NCI-H128 (cell line): ENCODE measurements around the gene AADAC.
"Not testable (repeated sequence)": the region's sequence is repeated elsewhere in the genome, so short reads cannot be mapped to it uniquely, and the experiment has no call there.

Experiments
- DNase-seq: peaks from one replicate; lab custom pipeline; 2025; ENCODE audit not compliant: unreplicated experiment; lab: John Stamatoyannopoulos, UW

The AADAC gene

DNA sequence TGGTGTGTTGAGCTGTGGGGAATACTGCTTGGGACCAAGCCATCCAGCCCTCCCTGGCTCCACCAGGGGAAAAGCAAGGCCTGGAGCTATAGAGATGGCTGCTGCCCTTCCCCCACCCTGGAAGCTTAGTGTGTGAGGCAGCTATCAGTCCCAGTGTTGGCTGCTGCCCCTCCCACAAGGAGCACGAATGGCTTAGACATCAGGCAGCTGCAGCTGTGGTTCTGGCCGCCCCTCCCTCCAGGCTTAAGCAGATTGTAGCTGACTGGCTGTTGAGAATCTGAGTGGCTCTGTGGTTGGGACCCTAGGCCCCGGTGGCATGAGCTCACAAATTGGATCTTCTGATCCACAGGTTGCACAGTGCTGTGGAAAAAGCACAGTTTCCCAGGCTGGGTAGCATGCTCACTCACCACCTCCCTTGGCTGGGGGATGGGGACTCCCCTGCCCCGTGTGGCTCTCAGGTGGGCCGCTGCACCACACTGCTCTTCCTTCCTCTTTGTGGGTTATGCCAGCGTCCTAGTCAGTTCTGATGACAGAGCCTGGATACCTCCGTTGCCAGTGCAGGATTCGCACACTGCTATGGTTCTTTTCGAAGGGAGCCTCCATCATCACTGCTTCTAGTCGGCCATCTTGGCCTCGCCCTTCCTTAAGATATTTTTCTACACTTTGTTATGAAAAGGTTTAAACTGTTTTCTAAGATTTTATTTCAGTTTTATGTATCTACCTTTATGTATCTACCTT lies 38.3 kb downstream of the AADAC start:
- no peak for DNase-seq

GRCh38 chr3:151856118-151856517 lies 42.2 kb downstream of the AADAC start:
- DNase-seq, result no peak

DNA sequence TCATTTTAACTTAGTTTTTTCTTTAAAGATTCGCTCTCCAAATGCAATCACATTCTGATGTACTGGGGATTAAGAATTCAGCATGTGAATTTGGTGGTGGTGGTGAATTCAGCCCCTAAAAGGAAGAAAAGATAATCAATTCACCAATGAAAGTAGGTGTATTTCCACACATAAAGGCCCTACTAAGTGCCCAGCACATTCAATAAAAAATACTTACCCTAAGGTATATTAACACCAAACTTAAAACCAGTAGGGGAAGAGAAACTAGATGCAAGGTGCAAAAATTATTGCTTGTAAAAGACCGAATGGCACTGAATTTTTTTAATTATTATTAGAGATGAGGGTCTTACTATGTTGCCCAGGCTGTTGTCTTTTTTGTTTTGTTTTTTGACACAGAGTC lies 42.7 kb downstream of the AADAC start:
- DNase-seq, result no peak

DNA sequence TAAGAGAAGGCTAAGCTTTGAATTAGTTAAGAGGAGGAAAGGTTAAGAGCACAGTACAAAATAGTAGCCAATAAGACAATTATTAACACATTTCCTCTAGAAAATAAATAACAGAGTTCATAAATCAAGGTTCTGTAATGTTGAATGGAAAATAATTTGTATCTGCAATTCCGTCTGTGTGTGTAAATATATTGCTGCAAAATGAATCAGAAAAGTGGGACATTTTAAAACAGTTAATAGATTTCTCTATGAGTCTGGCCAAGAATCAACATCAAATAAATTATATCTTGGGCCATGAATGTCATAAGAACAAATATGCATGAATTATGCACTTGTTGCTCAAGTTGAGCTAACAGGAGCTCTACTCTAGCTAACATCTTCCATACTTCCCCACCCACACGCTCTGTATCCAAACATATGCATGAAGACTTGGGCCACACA lies 45.3 kb downstream of the AADAC start:
- no peak for DNase-seq

GRCh38 chr3:151859905-151860304 lies 46.0 kb downstream of the AADAC start:
- DNase-seq, result no peak

- DNase-seq, result no peak
These were observed 49.7 kb downstream of the AADAC start for GRCh38 chr3:151863611-151864010.

GRCh38 chr3:151864423-151865101 lies 50.6 kb downstream of the AADAC start:
- no peak for DNase-seq

DNA sequence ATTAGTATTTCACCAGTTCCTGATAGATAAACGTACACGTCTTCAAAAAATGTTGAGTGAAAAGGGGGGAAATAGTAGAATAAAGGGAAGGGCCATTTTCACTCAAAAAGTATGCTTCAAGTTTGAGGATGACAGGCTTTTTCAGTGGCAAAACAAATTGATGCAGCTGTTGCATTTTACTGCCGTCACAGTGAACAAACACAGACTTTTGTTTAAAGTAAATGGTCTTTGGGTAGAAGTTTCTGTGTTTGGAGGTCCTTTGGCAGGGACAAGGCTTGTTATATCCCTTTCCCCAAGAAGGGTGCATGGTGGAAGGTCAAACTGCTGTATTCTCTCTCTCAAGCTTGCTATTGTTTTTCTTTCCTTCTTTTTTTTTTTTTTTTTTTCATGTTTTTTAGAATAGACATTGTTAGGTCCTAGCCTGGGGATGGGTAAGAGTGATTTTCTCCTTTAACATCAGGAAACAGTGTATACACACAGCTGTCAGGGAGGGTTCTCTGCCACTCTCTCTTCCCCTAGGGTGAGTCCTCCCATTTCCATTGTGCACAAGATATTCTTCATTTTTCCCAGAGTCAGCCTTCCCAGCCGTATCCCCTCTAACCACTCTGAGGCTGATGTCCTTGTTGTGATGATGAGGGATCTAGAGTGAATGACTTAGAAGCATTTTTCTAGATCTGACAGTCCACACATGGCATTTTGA lies 52.9 kb downstream of the AADAC start:
- DNase-seq, result no peak

DNA sequence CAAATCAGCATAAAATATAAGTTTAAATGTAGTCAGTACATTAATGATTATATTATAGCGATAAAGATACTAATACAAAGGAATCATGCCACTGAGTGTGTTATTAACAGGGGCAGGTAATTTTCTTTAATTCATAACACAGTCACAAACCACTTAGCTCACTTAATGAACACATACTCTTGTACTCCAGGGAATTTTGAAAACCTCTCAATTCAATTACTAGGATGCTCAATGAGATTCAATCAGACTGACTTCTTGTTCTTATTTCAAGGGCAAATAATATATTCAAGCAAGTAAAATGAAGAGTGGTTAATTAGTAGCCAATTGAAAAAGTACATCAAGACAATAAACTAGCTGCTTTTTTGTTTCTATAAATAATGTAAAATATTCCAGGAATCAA lies 53.8 kb downstream of the AADAC start:
- DNase-seq, result no peak

- no peak for DNase-seq
These were observed 55.3 kb downstream of the AADAC start for GRCh38 chr3:151869181-151869580.

- DNase-seq, result no peak
These were observed 57.9 kb downstream of the AADAC start for GRCh38 chr3:151871639-151872468.

GRCh38 chr3:151873398-151873797 lies 59.5 kb downstream of the AADAC start, which contains the start of gene SUCNR1:
SUCNR1 (plus strand) TSS chr3:151873643; CDS start chr3:151879893, 6,250 bp downstream.
- DNase-seq, result no peak

GRCh38 chr3:151874079-151874478 lies 60.2 kb downstream of the AADAC start:
- DNase-seq, result not testable (repeated sequence)

DNA sequence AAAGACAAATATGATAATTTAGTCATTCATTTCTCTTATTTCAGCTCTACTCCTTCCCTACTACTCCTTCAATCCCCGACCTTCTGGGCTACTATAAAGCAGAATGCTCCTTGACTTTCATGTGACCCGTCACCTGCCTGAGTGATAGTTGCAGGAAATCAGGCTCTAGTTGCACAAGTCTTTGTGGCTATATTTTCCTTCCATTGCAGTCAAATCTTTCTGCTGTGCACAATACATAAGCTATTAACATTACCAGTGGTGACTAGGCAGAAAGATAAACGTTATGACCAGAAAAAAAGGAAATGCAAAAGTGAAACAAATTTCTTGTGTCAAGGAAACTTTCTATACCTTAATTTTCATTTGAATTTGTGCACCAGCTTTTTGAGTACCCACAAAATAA lies 61.8 kb downstream of the AADAC start:
- no peak for DNase-seq

- DNase-seq, result no peak
These were observed 63.4 kb downstream of the AADAC start for GRCh38 chr3:151877269-151877668.
